HCT116 (cell line): ENCODE results near the gene EVC2. TPM values are rescaled to one million over a fixed set of nuclear protein-coding genes. Genes with fewer than 3 reads are reported as not detected.

Experiments used
- ATAC-seq: fragments of 200-7000 bp; cut with Tn5 transposase; 2 replicates; pipeline ENCODE4 v1.9.1; 2020; ENCODE audit warnings: mild to moderate bottlenecking, moderate library complexity
- BruUV-seq: library from RNA; stranded (reverse); fragments of 400-500 nt; replicated peaks from 2 replicates; lab custom pipeline; 2021; lab: Mats Ljungman, UMichigan
- CTCF ChIA-PET: fragments of 300-600 bp; sonication (Branson Sonifier 250); formaldehyde crosslinking; loops from one replicate; lab custom pipeline; 2021; ENCODE audit warnings: antibody characterized with exemption; lab: Charles Lee
- POLR2A ChIA-PET: fragments of 300-600, 350-600 bp; sonication (Branson Sonifier 250); formaldehyde crosslinking; loops from one replicate; lab custom pipeline; 2021; ENCODE audit warnings: antibody characterized with exemption; lab: Charles Lee
- RAD21 ChIA-PET, 2 experiments: fragments of 300-600 bp; sonication (Branson Sonifier 250); formaldehyde crosslinking; loops; one replicate each; lab custom pipeline; 2023; ENCODE audit warnings: low total read pairs in 2 of 2; ENCODE audit not compliant: uncharacterized antibody in 2 of 2, unreplicated experiment in 2 of 2, low non-redundant PET in 1 of 2; lab: Charles Lee
- DNase-seq: peaks from one replicate; pipeline ENCODE4 v3.0.0-alpha.2; 2010; ENCODE audit warnings: low read depth, low spot score
- H2AFZ ChIP-seq: fragments of 200-600 bp; shearing (Covaris generic), sonication (generic); 2 replicates; pipeline ENCODE4 v1.6.1; 2017; ENCODE audit warnings: low read depth, mixed run types, mixed read lengths, antibody characterized with exemption, low read length; ENCODE audit not compliant: poor library complexity, severe bottlenecking
- H3K27ac ChIP-seq: 2 replicates; pipeline ENCODE4 v1.5.1; 2012; ENCODE audit warnings: low read depth, low read length
- H3K27me3 ChIP-seq: fragments of 200-600 bp; sonication (generic); 2 replicates; pipeline ENCODE4 v1.6.1; 2016; ENCODE audit warnings: mixed run types, low read length, mixed read lengths; ENCODE audit not compliant: insufficient read depth
- H3K36me3 ChIP-seq, 2 experiments: fragments of 200-500 bp in 1 of 2; fragments of 200-600 bp in 1 of 2; sonication (Bioruptor generic) in 1 of 2; sonication (generic) in 1 of 2; 2 replicates each; pipeline versions ENCODE4 v1.5.1 to v1.6.1; 2014 to 2016; ENCODE audit warnings: low read length in 2 of 2, inconsistent platforms in 1 of 2, mixed read lengths in 1 of 2, mixed run types in 1 of 2; ENCODE audit not compliant: insufficient read depth in 2 of 2, control insufficient read depth in 1 of 2
- H3K4me1 ChIP-seq, 2 experiments: fragments of 200-600 bp in 1 of 2; sonication (generic) in 1 of 2; 2 replicates each; pipeline versions ENCODE4 v1.5.1 to v1.6.1; 2012 to 2017; ENCODE audit warnings: low read length in 2 of 2, inconsistent platforms in 1 of 2, mild to moderate bottlenecking in 1 of 2, mixed read lengths in 1 of 2, mixed run types in 1 of 2, moderate library complexity in 1 of 2; ENCODE audit not compliant: insufficient read depth in 2 of 2, control insufficient read depth in 1 of 2
- H3K4me2 ChIP-seq: fragments of 200-600 bp; sonication (generic); 2 replicates; pipeline ENCODE4 v1.6.1; 2017; ENCODE audit warnings: mixed run types, low read length, mixed read lengths
- H3K4me3 ChIP-seq, 2 experiments: fragments of 200-600 bp in 1 of 2; sonication (generic) in 1 of 2; replicated peaks in 1 of 2; 2 replicates each; pipeline ENCODE4 v1.5.1; 2011 to 2016; ENCODE audit warnings: low read length in 2 of 2, control low read depth in 1 of 2, low read depth in 1 of 2, mild to moderate bottlenecking in 1 of 2, mixed read lengths in 1 of 2, mixed run types in 1 of 2
- H3K79me2 ChIP-seq: fragments of 200-600 bp; sonication (generic); 2 replicates; pipeline ENCODE4 v1.6.1; 2017; ENCODE audit warnings: mild to moderate bottlenecking, mixed run types, low read length, moderate library complexity, mixed read lengths; ENCODE audit not compliant: insufficient read depth
- H3K9ac ChIP-seq: fragments of 200-600 bp; sonication (generic); 2 replicates; pipeline ENCODE4 v1.6.1; 2016; ENCODE audit warnings: low read length, mixed read lengths
- H3K9me2 ChIP-seq: fragments of 200-600 bp; sonication (generic), shearing (Covaris generic); 2 replicates; pipeline ENCODE4 v1.6.1; 2017; ENCODE audit warnings: mixed run types, mild to moderate bottlenecking, moderate library complexity; ENCODE audit not compliant: insufficient read depth
- H3K9me3 ChIP-seq, 2 experiments: fragments of 200-500 bp in 1 of 2; fragments of 200-600 bp in 1 of 2; sonication (Bioruptor generic) in 1 of 2; sonication (generic) in 1 of 2; 2 replicates each; pipeline ENCODE4 v1.6.1; 2014 to 2017; ENCODE audit warnings: low read length in 2 of 2, mixed read lengths in 2 of 2, inconsistent platforms in 1 of 2, low read depth in 1 of 2, mild to moderate bottlenecking in 1 of 2, mixed run types in 1 of 2, moderate library complexity in 1 of 2; ENCODE audit not compliant: control insufficient read depth in 1 of 2, insufficient read depth in 1 of 2
- H4K20me1 ChIP-seq: fragments of 200-600 bp; sonication (generic), shearing (Covaris generic); 2 replicates; pipeline ENCODE4 v1.6.1; 2017; ENCODE audit warnings: mixed run types, mild to moderate bottlenecking, moderate library complexity; ENCODE audit not compliant: insufficient read depth
- CBX3 ChIP-seq: IDR thresholded peaks from 2 replicates; pipeline ENCODE4 v1.6.1; 2012; ENCODE audit warnings: low read depth
- ELF1 ChIP-seq: IDR thresholded peaks from 2 replicates; pipeline ENCODE4 v1.6.1; 2012; ENCODE audit warnings: low read depth, borderline replicate concordance
- EZH2 ChIP-seq: fragments of 200-600 bp; sonication (generic); IDR thresholded peaks from 2 replicates; pipeline ENCODE4 v1.6.1; 2017; ENCODE audit warnings: antibody characterized with exemption, mixed run types
- FOSL1 ChIP-seq: IDR thresholded peaks from 2 replicates; pipeline ENCODE4 v1.6.1; 2012; ENCODE audit warnings: low read depth
- JUND ChIP-seq: IDR thresholded peaks from 2 replicates; pipeline ENCODE4 v1.6.1; 2012
- POLR2A ChIP-seq: IDR thresholded peaks from 2 replicates; pipeline ENCODE4 v1.7.0; 2011; ENCODE audit warnings: borderline replicate concordance; ENCODE audit not compliant: insufficient read depth, insufficient read length; ENCODE audit errors: extremely low read depth
- RAD21 ChIP-seq: IDR thresholded peaks from 2 replicates; pipeline ENCODE4 v1.6.1; 2012; ENCODE audit warnings: low read depth, mild to moderate bottlenecking
- SIN3A ChIP-seq: IDR thresholded peaks from 2 replicates; pipeline ENCODE4 v1.6.1; 2012; ENCODE audit warnings: low read depth
- TCF7L2 ChIP-seq: IDR thresholded peaks from 2 replicates; pipeline ENCODE4 v1.7.0; 2011; ENCODE audit warnings: borderline replicate concordance, inconsistent platforms; ENCODE audit not compliant: insufficient read depth, insufficient read length; ENCODE audit errors: extremely low read depth
- YY1 ChIP-seq: IDR thresholded peaks from 2 replicates; pipeline ENCODE4 v1.6.1; 2011; ENCODE audit warnings: low read length, low read depth, moderate library complexity, mild to moderate bottlenecking; ENCODE audit not compliant: insufficient replicate concordance; ENCODE audit errors: extremely low read depth
- ZNF274 ChIP-seq: fragments of 200-500 bp; sonication (Bioruptor generic); IDR thresholded peaks from 2 replicates; pipeline ENCODE4 v1.6.1; 2014; ENCODE audit warnings: mild to moderate bottlenecking, low read depth, low read length, inconsistent platforms
- intact Hi-C: fragments of 100-400 bp; cut with micrococcal nuclease; formaldehyde crosslinking; loops from 2 replicates; pipeline ENCODE4 v1.10.0; 2022
- total RNA-seq: library from RNA; stranded (reverse); gene quantifications from one replicate; pipeline ENCODE4 v1.2.1, GENCODE V29; 2021; ENCODE audit not compliant: unreplicated experiment
- TF ChIP-seq, protein P1 (sequence below): IDR thresholded peaks from 2 replicates; pipeline ENCODE4 v1.6.1; 2012
- TF ChIP-seq, protein P2 (sequence below), 3 experiments: fragments of 200-600 bp in 1 of 3; sonication (generic) in 1 of 3; IDR thresholded peaks in 2 of 3; conservative IDR thresholded peaks in 1 of 3; 2 replicates each; pipeline ENCODE4 v1.5.1; 2012 to 2017; ENCODE audit warnings: low read depth in 2 of 3, low read length in 2 of 3, antibody characterized with exemption in 1 of 3, borderline replicate concordance in 1 of 3, control low read depth in 1 of 3, mild to moderate bottlenecking in 1 of 3, mixed read lengths in 1 of 3, mixed run types in 1 of 3, moderate library complexity in 1 of 3; ENCODE audit not compliant: insufficient read depth in 1 of 3
- TF ChIP-seq, protein P3 (sequence below): IDR thresholded peaks from 2 replicates; pipeline ENCODE4 v1.6.1; 2012
- TF ChIP-seq, protein P4 (sequence below): IDR thresholded peaks from 2 replicates; pipeline ENCODE4 v1.6.1; 2011; ENCODE audit warnings: mild to moderate bottlenecking, low read length, moderate library complexity; ENCODE audit not compliant: insufficient replicate concordance; ENCODE audit errors: extremely low read depth
- TF ChIP-seq, protein P5 (sequence below): IDR thresholded peaks from 2 replicates; pipeline ENCODE4 v1.6.1; 2012; ENCODE audit warnings: low read depth

EVC2 gene
- total RNA-seq, 1 experiment from 2014 or later, result not detected

DNA sequence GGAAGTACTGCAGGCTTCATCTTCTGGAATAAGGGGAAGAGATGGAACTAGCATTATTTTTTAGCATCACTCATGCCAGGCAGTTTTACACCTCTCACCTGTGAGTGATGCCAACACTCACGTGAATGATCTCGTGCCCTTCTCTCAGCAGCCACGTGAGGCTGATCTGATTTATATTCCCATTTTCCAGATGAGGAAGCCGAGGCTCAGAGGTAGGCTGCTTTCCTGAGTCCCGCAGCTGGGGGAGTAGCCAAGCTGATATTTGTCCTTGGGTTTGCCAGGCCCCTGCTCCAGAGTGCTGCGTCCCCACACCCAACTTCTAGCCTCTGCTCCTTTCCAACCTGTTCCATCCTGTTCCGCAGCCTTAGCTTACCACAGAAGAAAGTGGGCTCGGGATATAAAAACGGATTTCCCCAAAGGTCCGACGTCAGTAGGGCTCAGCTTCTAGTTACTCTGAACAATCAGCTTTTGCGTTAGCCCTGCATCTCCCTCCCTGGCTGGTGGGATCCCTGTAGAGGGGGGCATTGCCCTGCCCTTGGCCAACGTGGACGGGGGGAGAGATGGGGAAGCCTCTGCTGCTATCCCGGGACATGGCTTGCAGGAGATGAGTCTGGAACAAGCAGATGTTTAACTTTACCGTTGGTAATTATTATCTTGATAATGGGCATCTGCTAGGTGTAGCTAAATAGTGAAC, 11.9 kb upstream of the EVC2 start:
- Histone ChIP-seq H4K20me1 (no peaks in the 10 kb centered on the region), H3K27ac (no peak overlapping the region), H3K9ac (no peak overlapping the region), H3K4me2 (no peak overlapping the region), H3K79me2 (no peaks in the 10 kb centered on the region), H3K9me3 (no peaks in the 10 kb centered on the region), H3K4me3 (no peak overlapping the region), H2AFZ (no peak overlapping the region), H3K9me2 (no peaks in the 10 kb centered on the region), H3K36me3 (no peaks in the 10 kb centered on the region), H3K27me3 (peaks cover 52% of the 10 kb centered on the region), H3K4me1 (no peaks in the 10 kb centered on the region)
- ChIA-PET RAD21 (interaction anchor here in 1 of 2 experiments (0.6 kb wide), 1 partner anchor 62 kb away, joined by 4 read pairs; no protein-coding TSS in a partner anchor), CTCF (no interaction called here), POLR2A (no interaction called here)
- intact Hi-C loops, result no loop called here
- ATAC-seq (no peak), DNase-seq (no peak)
- BruUV-seq, result no TSS peak
- TF ChIP-seq, protein P1, sequence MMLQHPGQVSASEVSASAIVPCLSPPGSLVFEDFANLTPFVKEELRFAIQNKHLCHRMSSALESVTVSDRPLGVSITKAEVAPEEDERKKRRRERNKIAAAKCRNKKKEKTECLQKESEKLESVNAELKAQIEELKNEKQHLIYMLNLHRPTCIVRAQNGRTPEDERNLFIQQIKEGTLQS, result no peak
- no peak for TF ChIP-seq EZH2
- no peak for TF ChIP-seq SIN3A
- TF ChIP-seq, protein P2, sequence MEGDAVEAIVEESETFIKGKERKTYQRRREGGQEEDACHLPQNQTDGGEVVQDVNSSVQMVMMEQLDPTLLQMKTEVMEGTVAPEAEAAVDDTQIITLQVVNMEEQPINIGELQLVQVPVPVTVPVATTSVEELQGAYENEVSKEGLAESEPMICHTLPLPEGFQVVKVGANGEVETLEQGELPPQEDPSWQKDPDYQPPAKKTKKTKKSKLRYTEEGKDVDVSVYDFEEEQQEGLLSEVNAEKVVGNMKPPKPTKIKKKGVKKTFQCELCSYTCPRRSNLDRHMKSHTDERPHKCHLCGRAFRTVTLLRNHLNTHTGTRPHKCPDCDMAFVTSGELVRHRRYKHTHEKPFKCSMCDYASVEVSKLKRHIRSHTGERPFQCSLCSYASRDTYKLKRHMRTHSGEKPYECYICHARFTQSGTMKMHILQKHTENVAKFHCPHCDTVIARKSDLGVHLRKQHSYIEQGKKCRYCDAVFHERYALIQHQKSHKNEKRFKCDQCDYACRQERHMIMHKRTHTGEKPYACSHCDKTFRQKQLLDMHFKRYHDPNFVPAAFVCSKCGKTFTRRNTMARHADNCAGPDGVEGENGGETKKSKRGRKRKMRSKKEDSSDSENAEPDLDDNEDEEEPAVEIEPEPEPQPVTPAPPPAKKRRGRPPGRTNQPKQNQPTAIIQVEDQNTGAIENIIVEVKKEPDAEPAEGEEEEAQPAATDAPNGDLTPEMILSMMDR (IDR thresholded peaks at IDR 0.05 in 2 of 3, conservative IDR thresholded peaks at IDR 0.05 in 1 of 3; ENCODE audit: borderline replicate concordance in 1 of 3, insufficient read depth in 1 of 3, low read depth in 2 of 3, low read length in 2 of 3), result no peak
- TF ChIP-seq ELF1, result no peak
- TF ChIP-seq, protein P3, sequence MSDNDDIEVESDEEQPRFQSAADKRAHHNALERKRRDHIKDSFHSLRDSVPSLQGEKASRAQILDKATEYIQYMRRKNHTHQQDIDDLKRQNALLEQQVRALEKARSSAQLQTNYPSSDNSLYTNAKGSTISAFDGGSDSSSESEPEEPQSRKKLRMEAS, result no peak
- TF ChIP-seq POLR2A, result no peak
- no peak for TF ChIP-seq YY1
- TF ChIP-seq, protein P4, sequence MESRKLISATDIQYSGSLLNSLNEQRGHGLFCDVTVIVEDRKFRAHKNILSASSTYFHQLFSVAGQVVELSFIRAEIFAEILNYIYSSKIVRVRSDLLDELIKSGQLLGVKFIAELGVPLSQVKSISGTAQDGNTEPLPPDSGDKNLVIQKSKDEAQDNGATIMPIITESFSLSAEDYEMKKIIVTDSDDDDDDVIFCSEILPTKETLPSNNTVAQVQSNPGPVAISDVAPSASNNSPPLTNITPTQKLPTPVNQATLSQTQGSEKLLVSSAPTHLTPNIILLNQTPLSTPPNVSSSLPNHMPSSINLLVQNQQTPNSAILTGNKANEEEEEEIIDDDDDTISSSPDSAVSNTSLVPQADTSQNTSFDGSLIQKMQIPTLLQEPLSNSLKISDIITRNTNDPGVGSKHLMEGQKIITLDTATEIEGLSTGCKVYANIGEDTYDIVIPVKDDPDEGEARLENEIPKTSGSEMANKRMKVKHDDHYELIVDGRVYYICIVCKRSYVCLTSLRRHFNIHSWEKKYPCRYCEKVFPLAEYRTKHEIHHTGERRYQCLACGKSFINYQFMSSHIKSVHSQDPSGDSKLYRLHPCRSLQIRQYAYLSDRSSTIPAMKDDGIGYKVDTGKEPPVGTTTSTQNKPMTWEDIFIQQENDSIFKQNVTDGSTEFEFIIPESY, result no peak
- TF ChIP-seq, protein P5, sequence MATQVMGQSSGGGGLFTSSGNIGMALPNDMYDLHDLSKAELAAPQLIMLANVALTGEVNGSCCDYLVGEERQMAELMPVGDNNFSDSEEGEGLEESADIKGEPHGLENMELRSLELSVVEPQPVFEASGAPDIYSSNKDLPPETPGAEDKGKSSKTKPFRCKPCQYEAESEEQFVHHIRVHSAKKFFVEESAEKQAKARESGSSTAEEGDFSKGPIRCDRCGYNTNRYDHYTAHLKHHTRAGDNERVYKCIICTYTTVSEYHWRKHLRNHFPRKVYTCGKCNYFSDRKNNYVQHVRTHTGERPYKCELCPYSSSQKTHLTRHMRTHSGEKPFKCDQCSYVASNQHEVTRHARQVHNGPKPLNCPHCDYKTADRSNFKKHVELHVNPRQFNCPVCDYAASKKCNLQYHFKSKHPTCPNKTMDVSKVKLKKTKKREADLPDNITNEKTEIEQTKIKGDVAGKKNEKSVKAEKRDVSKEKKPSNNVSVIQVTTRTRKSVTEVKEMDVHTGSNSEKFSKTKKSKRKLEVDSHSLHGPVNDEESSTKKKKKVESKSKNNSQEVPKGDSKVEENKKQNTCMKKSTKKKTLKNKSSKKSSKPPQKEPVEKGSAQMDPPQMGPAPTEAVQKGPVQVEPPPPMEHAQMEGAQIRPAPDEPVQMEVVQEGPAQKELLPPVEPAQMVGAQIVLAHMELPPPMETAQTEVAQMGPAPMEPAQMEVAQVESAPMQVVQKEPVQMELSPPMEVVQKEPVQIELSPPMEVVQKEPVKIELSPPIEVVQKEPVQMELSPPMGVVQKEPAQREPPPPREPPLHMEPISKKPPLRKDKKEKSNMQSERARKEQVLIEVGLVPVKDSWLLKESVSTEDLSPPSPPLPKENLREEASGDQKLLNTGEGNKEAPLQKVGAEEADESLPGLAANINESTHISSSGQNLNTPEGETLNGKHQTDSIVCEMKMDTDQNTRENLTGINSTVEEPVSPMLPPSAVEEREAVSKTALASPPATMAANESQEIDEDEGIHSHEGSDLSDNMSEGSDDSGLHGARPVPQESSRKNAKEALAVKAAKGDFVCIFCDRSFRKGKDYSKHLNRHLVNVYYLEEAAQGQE, result no peak
- no peak for TF ChIP-seq FOSL1
- no peak for TF ChIP-seq CBX3
- no peak for TF ChIP-seq ZNF274
- no peak for TF ChIP-seq TCF7L2
- no peak for TF ChIP-seq RAD21
- TF ChIP-seq JUND, result no peak
